ENCODE results near the gene ARHGAP32. TPM values are rescaled to one million over a fixed set of nuclear protein-coding genes. Genes with fewer than 3 reads are reported as not detected.
"Not testable (repeated sequence)": the region's sequence is repeated elsewhere in the genome, so short reads cannot be mapped to it uniquely, and the experiment has no call there.

ARHGAP32 gene
- total RNA-seq, 1 experiment from 2014 or later: 62.6 TPM

- Mint-ChIP-seq H3K4me3 (ENCODE audit: unreplicated experiment) (no peak overlapping the region), H3K27ac (ENCODE audit: low read depth, unreplicated experiment) (no peak overlapping the region), H3K9me3 (ENCODE audit: unreplicated experiment) (peaks cover 4% of the 10 kb centered on the region), H3K36me3 (ENCODE audit: insufficient read depth, unreplicated experiment) (no peaks in the 10 kb centered on the region), H3K4me1 (ENCODE audit: insufficient read depth, unreplicated experiment) (peaks cover 8% of the 10 kb centered on the region), H3K27me3 (ENCODE audit: insufficient read depth, unreplicated experiment) (no peaks in the 10 kb centered on the region)
- intact Hi-C loops (cut with micrococcal nuclease): no loop called here
- CTCF ChIA-PET: interaction anchor here (0.5 to 0.6 kb wide), 2 partner anchors 58 to 100 kb away, joined by 3 read pairs; no protein-coding TSS in a partner anchor
- TF ChIP-seq CTCF (IDR thresholded peaks at IDR 0.05; ENCODE audit: unreplicated experiment): no peak
- no peak for DNase-seq (ENCODE audit: unreplicated experiment)
- POLR2A ChIA-PET: no interaction called here
- no TSS peak for BruUV-seq (replicated peaks)
Measured at GRCh38 chr11:129167315-129167714, 24.8 kb downstream of the ARHGAP32 start.

- Mint-ChIP-seq H3K4me1 (ENCODE audit: insufficient read depth, unreplicated experiment) (peaks cover 14% of the 10 kb centered on the region), H3K27me3 (ENCODE audit: insufficient read depth, unreplicated experiment) (no peaks in the 10 kb centered on the region), H3K9me3 (ENCODE audit: unreplicated experiment) (no peaks in the 10 kb centered on the region), H3K4me3 (ENCODE audit: unreplicated experiment) (no peak overlapping the region), H3K36me3 (ENCODE audit: insufficient read depth, unreplicated experiment) (peaks cover 9% of the 10 kb centered on the region), H3K27ac (ENCODE audit: low read depth, unreplicated experiment) (no peak overlapping the region)
- BruUV-seq (replicated peaks): no TSS peak
- CTCF ChIA-PET: no interaction called here
- no peak for DNase-seq (ENCODE audit: unreplicated experiment)
- POLR2A ChIA-PET: interaction anchor here (1.1 kb wide), 1 partner anchor 116 kb away, joined by 3 read pairs; no protein-coding TSS in a partner anchor
- intact Hi-C loops (cut with micrococcal nuclease): no loop called here
- TF ChIP-seq CTCF (IDR thresholded peaks at IDR 0.05; ENCODE audit: unreplicated experiment): no peak
Measured at GRCh38 chr11:129163714-129164164, 28.4 kb downstream of the ARHGAP32 start.

- H3K27me3 Mint-ChIP-seq (ENCODE audit: insufficient read depth, unreplicated experiment); intact Hi-C loops (cut with micrococcal nuclease); H3K27ac Mint-ChIP-seq (ENCODE audit: low read depth, unreplicated experiment); BruUV-seq (replicated peaks); H3K4me3 Mint-ChIP-seq (ENCODE audit: unreplicated experiment); DNase-seq (ENCODE audit: unreplicated experiment): not testable (repeated sequence)
- CTCF ChIA-PET: interaction anchor here (0.6 kb wide), 1 partner anchor 160 kb away, joined by 3 read pairs; no protein-coding TSS in a partner anchor
- Mint-ChIP-seq H3K9me3 (ENCODE audit: unreplicated experiment) (peaks cover 18% of the 10 kb centered on the region), H3K4me1 (ENCODE audit: insufficient read depth, unreplicated experiment) (peaks cover 13% of the 10 kb centered on the region), H3K36me3 (ENCODE audit: insufficient read depth, unreplicated experiment) (peaks cover 15% of the 10 kb centered on the region)
- POLR2A ChIA-PET: interaction anchor here (1.4 kb wide), 1 partner anchor 9 kb away, joined by 6 read pairs; no protein-coding TSS in a partner anchor
Measured at GRCh38 chr11:129157080-129157479, 35.0 kb downstream of the ARHGAP32 start.

GRCh38 chr11:129155745-129156144 lies 36.4 kb downstream of the ARHGAP32 start:
- intact Hi-C loops (cut with micrococcal nuclease): no loop called here
- Mint-ChIP-seq H3K36me3 (ENCODE audit: insufficient read depth, unreplicated experiment) (peaks cover 6% of the 10 kb centered on the region), H3K9me3 (ENCODE audit: unreplicated experiment) (peaks cover 26% of the 10 kb centered on the region), H3K27me3 (ENCODE audit: insufficient read depth, unreplicated experiment) (no peaks in the 10 kb centered on the region), H3K4me1 (ENCODE audit: insufficient read depth, unreplicated experiment) (peaks cover 13% of the 10 kb centered on the region), H3K27ac (ENCODE audit: low read depth, unreplicated experiment) (no peak overlapping the region), H3K4me3 (ENCODE audit: unreplicated experiment) (no peak overlapping the region)
- no peak for TF ChIP-seq CTCF (IDR thresholded peaks at IDR 0.05; ENCODE audit: unreplicated experiment)
- no TSS peak for BruUV-seq (replicated peaks)
- CTCF ChIA-PET: interaction anchor here (0.6 to 1.3 kb wide), 3 partner anchors 7 to 1313 kb away, joined by 3 to 4 read pairs (median 3); no protein-coding TSS in a partner anchor
- DNase-seq (ENCODE audit: unreplicated experiment): no peak
- POLR2A ChIA-PET: no interaction called here
